ENCODE data around the gene PAX3.

Gene PAX3

DNA sequence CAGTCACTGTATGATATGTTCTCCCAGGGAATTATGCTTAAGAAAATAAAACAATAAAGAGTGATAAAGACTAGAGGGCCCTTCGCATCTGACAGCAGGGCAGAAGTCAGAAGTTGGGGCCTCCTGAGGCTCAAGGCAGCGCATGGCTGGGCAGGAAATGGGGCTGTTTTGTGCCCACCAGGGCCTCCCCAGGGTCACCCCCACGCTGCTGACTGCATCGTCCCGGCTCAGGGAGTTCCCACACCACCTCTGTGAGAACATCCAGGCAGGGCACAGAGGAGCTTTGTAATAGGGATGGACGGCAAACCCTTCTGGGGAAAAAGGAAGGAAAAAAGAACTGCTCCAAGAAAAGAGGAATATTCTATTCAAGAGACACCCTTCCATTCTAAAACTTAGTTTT is 41.2 kb downstream of the PAX3 start:
- DNase-seq (no peak), ATAC-seq (ENCODE audit: insufficient read depth, low read depth) (no peak)
- TF ChIP-seq EZH2 (IDR thresholded peaks at IDR 0.05; ENCODE audit: borderline replicate concordance, low read depth, low read length, severe bottlenecking): no peak
- no peak for TF ChIP-seq CTCF (IDR thresholded peaks at IDR 0.05; ENCODE audit: borderline replicate concordance, extremely low read depth, low read length, poor library complexity, severe bottlenecking)
- Histone ChIP-seq H3K4me1 (ENCODE audit: insufficient read depth, low read length) (no peaks in the 10 kb centered on the region), H3K79me2 (ENCODE audit: insufficient read depth, low read length) (no peaks in the 10 kb centered on the region), H3K9me3 (ENCODE audit: insufficient read depth, low read length, severe bottlenecking) (no peaks in the 10 kb centered on the region), H3K9ac (ENCODE audit: low read depth, low read length) (no peak overlapping the region), H3K4me2 (ENCODE audit: insufficient read depth, low read length) (no peak overlapping the region), H3K4me3 (ENCODE audit: low read depth in 1 of 2, low read length in 2 of 2) (no peak overlapping the region), H3K27me3 (ENCODE audit: insufficient read depth, low read length, poor library complexity) (no peaks in the 10 kb centered on the region), H3K27ac (ENCODE audit: low read length) (no peak overlapping the region), H2AFZ (ENCODE audit: low read depth, low read length) (no peak overlapping the region), H4K20me1 (ENCODE audit: insufficient read depth, low read length) (no peaks in the 10 kb centered on the region), H3K36me3 (ENCODE audit: insufficient read depth, low read length) (no peaks in the 10 kb centered on the region)

- Histone ChIP-seq H3K4me2 (ENCODE audit: insufficient read depth, low read length) (no peak overlapping the region), H3K79me2 (ENCODE audit: insufficient read depth, low read length) (no peaks in the 10 kb centered on the region), H3K9ac (ENCODE audit: low read depth, low read length) (no peak overlapping the region), H4K20me1 (ENCODE audit: insufficient read depth, low read length) (no peaks in the 10 kb centered on the region), H3K27ac (ENCODE audit: low read length) (no peak overlapping the region), H3K4me3 (ENCODE audit: low read depth in 1 of 2, low read length in 2 of 2) (no peak overlapping the region), H3K9me3 (ENCODE audit: insufficient read depth, low read length, severe bottlenecking) (no peaks in the 10 kb centered on the region), H3K36me3 (ENCODE audit: insufficient read depth, low read length) (no peaks in the 10 kb centered on the region), H3K4me1 (ENCODE audit: insufficient read depth, low read length) (no peaks in the 10 kb centered on the region), H3K27me3 (ENCODE audit: insufficient read depth, low read length, poor library complexity) (no peaks in the 10 kb centered on the region), H2AFZ (ENCODE audit: low read depth, low read length) (no peak overlapping the region)
- TF ChIP-seq CTCF (IDR thresholded peaks at IDR 0.05; ENCODE audit: borderline replicate concordance, extremely low read depth, low read length, poor library complexity, severe bottlenecking) (no peak), EZH2 (IDR thresholded peaks at IDR 0.05; ENCODE audit: borderline replicate concordance, low read depth, low read length, severe bottlenecking) (no peak)
- ATAC-seq (ENCODE audit: insufficient read depth, low read depth) (no peak), DNase-seq (no peak)
Observed at GRCh38 chr2:222256250-222256649, 42.5 kb downstream of the PAX3 start.

- H3K4me2 ChIP-seq (ENCODE audit: insufficient read depth, low read length): no peak overlapping the region
- no peaks in the 10 kb centered on the region for H3K36me3 ChIP-seq (ENCODE audit: insufficient read depth, low read length)
- no peak for TF ChIP-seq CTCF (IDR thresholded peaks at IDR 0.05; ENCODE audit: borderline replicate concordance, extremely low read depth, low read length, poor library complexity, severe bottlenecking)
- H3K79me2 ChIP-seq (ENCODE audit: insufficient read depth, low read length): no peaks in the 10 kb centered on the region
- no peaks in the 10 kb centered on the region for H3K9me3 ChIP-seq (ENCODE audit: insufficient read depth, low read length, severe bottlenecking)
- H2AFZ ChIP-seq (ENCODE audit: low read depth, low read length): no peak overlapping the region
- no peak overlapping the region for H3K9ac ChIP-seq (ENCODE audit: low read depth, low read length)
- H4K20me1 ChIP-seq (ENCODE audit: insufficient read depth, low read length): no peaks in the 10 kb centered on the region
- no peaks in the 10 kb centered on the region for H3K27me3 ChIP-seq (ENCODE audit: insufficient read depth, low read length, poor library complexity)
- H3K4me1 ChIP-seq (ENCODE audit: insufficient read depth, low read length): no peaks in the 10 kb centered on the region
- DNase-seq: no peak
- no peak overlapping the region for H3K4me3 ChIP-seq (ENCODE audit: low read depth in 1 of 2, low read length in 2 of 2)
- no peak for ATAC-seq (ENCODE audit: insufficient read depth, low read depth)
- no peak overlapping the region for H3K27ac ChIP-seq (ENCODE audit: low read length)
Observed at GRCh38 chr2:222255090-222255489, 43.7 kb downstream of the PAX3 start.

DNA sequence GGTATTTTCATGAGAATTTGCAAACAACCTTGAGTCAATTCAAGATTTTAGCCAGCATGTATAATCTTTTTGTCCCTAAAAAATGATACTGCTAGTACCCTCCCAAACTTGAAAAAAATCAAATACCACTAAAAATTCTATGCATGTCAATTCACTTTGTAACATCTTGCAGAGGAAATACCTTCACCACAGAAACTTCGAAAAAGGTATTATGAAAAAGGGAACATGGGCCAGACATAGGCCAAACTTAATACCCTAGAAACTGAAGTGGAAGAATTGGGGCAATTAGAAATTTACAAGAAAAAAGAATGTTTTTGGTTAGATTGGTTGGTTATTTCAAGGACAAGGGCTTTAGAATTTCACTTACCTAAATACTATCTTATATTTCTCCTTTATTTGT is 48.5 kb downstream of the PAX3 start:
- TF ChIP-seq EZH2 (IDR thresholded peaks at IDR 0.05; ENCODE audit: borderline replicate concordance, low read depth, low read length, severe bottlenecking) (no peak), CTCF (IDR thresholded peaks at IDR 0.05; ENCODE audit: borderline replicate concordance, extremely low read depth, low read length, poor library complexity, severe bottlenecking) (no peak)
- no peak for ATAC-seq (ENCODE audit: insufficient read depth, low read depth)

More for the DNA sequence above, 48.5 kb downstream of the PAX3 start:
- peaks cover 2% of the 10 kb centered on the region for H3K27me3 ChIP-seq (ENCODE audit: insufficient read depth, low read length, poor library complexity)
- no peaks in the 10 kb centered on the region for H3K36me3 ChIP-seq (ENCODE audit: insufficient read depth, low read length)
- no peak overlapping the region for H3K4me2 ChIP-seq (ENCODE audit: insufficient read depth, low read length)
- H4K20me1 ChIP-seq (ENCODE audit: insufficient read depth, low read length): no peaks in the 10 kb centered on the region
- no peaks in the 10 kb centered on the region for H3K9me3 ChIP-seq (ENCODE audit: insufficient read depth, low read length, severe bottlenecking)
- H2AFZ ChIP-seq (ENCODE audit: low read depth, low read length): no peak overlapping the region
- no peak overlapping the region for H3K27ac ChIP-seq (ENCODE audit: low read length)
- H3K9ac ChIP-seq (ENCODE audit: low read depth, low read length): no peak overlapping the region
- H3K4me1 ChIP-seq (ENCODE audit: insufficient read depth, low read length): no peaks in the 10 kb centered on the region
- DNase-seq: no peak
- H3K4me3 ChIP-seq (ENCODE audit: low read depth in 1 of 2, low read length in 2 of 2): no peak overlapping the region
- no peaks in the 10 kb centered on the region for H3K79me2 ChIP-seq (ENCODE audit: insufficient read depth, low read length)
